Keratinocyte (primary cell): ENCODE data around the gene METTL1. TPM values are rescaled to one million over a fixed set of nuclear protein-coding genes. Genes with fewer than 3 reads are reported as not detected.

Source experiments
- DNase-seq: peaks from one replicate; pipeline ENCODE4 v3.0.0-alpha.2; 2011; ENCODE audit warnings: low read depth, missing footprints, low spot score
- FAIRE-seq: peaks from 2 replicates; lab custom pipeline; 2011; peaks lifted over from hg19 to GRCh38; lab: Jason Lieb, UNC
- H2AFZ ChIP-seq: 2 replicates; pipeline ENCODE4 v1.6.0; 2012; ENCODE audit warnings: low read length, control low read depth, inconsistent platforms; ENCODE audit not compliant: control insufficient read depth
- H3K27ac ChIP-seq: 2 replicates; pipeline ENCODE4 v1.5.1; 2011; ENCODE audit warnings: low read length; ENCODE audit not compliant: control insufficient read depth, insufficient read depth
- H3K27me3 ChIP-seq: 3 replicates; pipeline ENCODE4 v1.6.0; 2011; ENCODE audit warnings: low read length; ENCODE audit not compliant: control insufficient read depth, insufficient read depth; ENCODE audit errors: extremely low read depth
- H3K36me3 ChIP-seq, 2 experiments: 2 replicates in 1 of 2; 3 replicates in 1 of 2; pipeline ENCODE4 v1.5.1; 2011; ENCODE audit warnings: low read length in 2 of 2, mild to moderate bottlenecking in 1 of 2; ENCODE audit not compliant: control insufficient read depth in 2 of 2, insufficient read depth in 2 of 2; ENCODE audit errors: extremely low read depth in 1 of 2
- H3K4me1 ChIP-seq: 3 replicates; pipeline ENCODE4 v1.5.1; 2011; ENCODE audit warnings: low read length; ENCODE audit not compliant: control insufficient read depth, insufficient read depth; ENCODE audit errors: extremely low read depth
- H3K4me2 ChIP-seq: 3 replicates; pipeline ENCODE4 v1.6.0; 2011; ENCODE audit warnings: low read depth, low read length; ENCODE audit not compliant: control insufficient read depth, insufficient read depth; ENCODE audit errors: extremely low read depth
- H3K4me3 ChIP-seq, 3 experiments: fragments of 200-600 bp in 1 of 3; sonication (generic) in 1 of 3; 2 replicates in 2 of 3; 3 replicates in 1 of 3; pipeline ENCODE4 v1.5.1; 2011 to 2016; ENCODE audit warnings: low read length in 3 of 3, mild to moderate bottlenecking in 3 of 3, control low read depth in 2 of 3, inconsistent platforms in 1 of 3, low read depth in 1 of 3, mixed read lengths in 1 of 3, mixed run types in 1 of 3, moderate library complexity in 1 of 3; ENCODE audit not compliant: control insufficient read depth in 2 of 3, insufficient read depth in 2 of 3; ENCODE audit errors: extremely low read depth in 1 of 3
- H3K79me2 ChIP-seq: 2 replicates; pipeline ENCODE4 v1.6.0; 2012; ENCODE audit warnings: low read length; ENCODE audit not compliant: control insufficient read depth, insufficient read depth
- H3K9ac ChIP-seq: 3 replicates; pipeline ENCODE4 v1.6.0; 2011; ENCODE audit warnings: low read length; ENCODE audit not compliant: control insufficient read depth, insufficient read depth; ENCODE audit errors: extremely low read depth
- H3K9me1 ChIP-seq: 3 replicates; pipeline ENCODE4 v1.6.0; 2011; ENCODE audit warnings: low read length; ENCODE audit not compliant: control insufficient read depth, insufficient read depth; ENCODE audit errors: extremely low read depth
- H3K9me3 ChIP-seq: 2 replicates; pipeline ENCODE4 v1.5.1; 2012; ENCODE audit warnings: low read depth, low read length; ENCODE audit not compliant: control insufficient read depth
- H4K20me1 ChIP-seq: 3 replicates; pipeline ENCODE4 v1.6.0; 2011; ENCODE audit warnings: low read length; ENCODE audit not compliant: control insufficient read depth, insufficient read depth; ENCODE audit errors: extremely low read depth
- CTCF ChIP-seq, 3 experiments: IDR thresholded peaks in 1 of 3; conservative IDR thresholded peaks in 1 of 3; optimal IDR thresholded peaks in 1 of 3; 2 replicates in 2 of 3; 3 replicates in 1 of 3; pipeline versions ENCODE3 to v1.5.1; 2011; ENCODE audit warnings: low read length in 3 of 3, mild to moderate bottlenecking in 3 of 3, moderate library complexity in 2 of 3, control low read depth in 1 of 3, inconsistent platforms in 1 of 3; ENCODE audit not compliant: insufficient read depth in 2 of 3; ENCODE audit errors: extremely low read depth in 1 of 3
- EZH2 ChIP-seq: IDR thresholded peaks from one replicate; pipeline ENCODE4 v1.6.1; 2012; ENCODE audit warnings: inconsistent platforms, mild to moderate bottlenecking, low read length, moderate library complexity
- dilution Hi-C: fragments of 300-500 bp; cut with MboI; formaldehyde crosslinking; loops from one replicate; pipeline ENCODE4 v1.7.0; 2020; ENCODE audit warnings: low sequenced_read_pairs; ENCODE audit not compliant: extremely low pct_ligation_motif_present
- polyA plus RNA-seq, 5 experiments: library from polyadenylated mRNA; depleted of rRNA in 3 of 5; stranded (reverse) in 3 of 5; stranded (forward) in 1 of 5; unstranded in 1 of 5; fragments of >200 nt; gene quantifications; 1 replicate in 1 of 5; 2 replicates in 3 of 5; 3 replicates in 1 of 5; pipeline versions ENCODE4 v1.2.1 to v1.2.3, GENCODE V29; 2011 to 2012; ENCODE audit warnings: missing spikeins in 2 of 5, low read depth in 1 of 5, low replicate concordance in 1 of 5

Gene METTL1
- polyA plus RNA-seq, 1 donor (not counting 4 experiments of a cell fraction or from before 2014, with no cell fraction given): 24.5 TPM

GRCh38 chr12:57813971-57814772 is 42.3 kb upstream of the METTL1 start:
- Histone ChIP-seq H3K4me1 (peaks cover 9% of the 10 kb centered on the region), H3K79me2 (no peaks in the 10 kb centered on the region), H3K9me3 (no peaks in the 10 kb centered on the region), H3K4me3 (no peak overlapping the region), H3K9ac (no peak overlapping the region), H3K27me3 (no peaks in the 10 kb centered on the region), H3K4me2 (no peak overlapping the region), H3K36me3 (peaks cover 5 to 11% of the 10 kb centered on the region in 2 experiments), H3K27ac (no peak overlapping the region), H4K20me1 (no peaks in the 10 kb centered on the region), H2AFZ (no peak overlapping the region), H3K9me1 (no peaks in the 10 kb centered on the region)
- DNase-seq (no peak), FAIRE-seq (no peak)
- dilution Hi-C loops: no loop called here
- TF ChIP-seq EZH2 (no peak), CTCF (optimal IDR thresholded peaks at IDR 0.05 in 1 of 3, IDR thresholded peaks at IDR 0.05 in 1 of 3, conservative IDR thresholded peaks at IDR 0.05 in 1 of 3; ENCODE audit: extremely low read depth in 1 of 3, insufficient read depth in 2 of 3, low read length in 3 of 3) (no peak)

DNA sequence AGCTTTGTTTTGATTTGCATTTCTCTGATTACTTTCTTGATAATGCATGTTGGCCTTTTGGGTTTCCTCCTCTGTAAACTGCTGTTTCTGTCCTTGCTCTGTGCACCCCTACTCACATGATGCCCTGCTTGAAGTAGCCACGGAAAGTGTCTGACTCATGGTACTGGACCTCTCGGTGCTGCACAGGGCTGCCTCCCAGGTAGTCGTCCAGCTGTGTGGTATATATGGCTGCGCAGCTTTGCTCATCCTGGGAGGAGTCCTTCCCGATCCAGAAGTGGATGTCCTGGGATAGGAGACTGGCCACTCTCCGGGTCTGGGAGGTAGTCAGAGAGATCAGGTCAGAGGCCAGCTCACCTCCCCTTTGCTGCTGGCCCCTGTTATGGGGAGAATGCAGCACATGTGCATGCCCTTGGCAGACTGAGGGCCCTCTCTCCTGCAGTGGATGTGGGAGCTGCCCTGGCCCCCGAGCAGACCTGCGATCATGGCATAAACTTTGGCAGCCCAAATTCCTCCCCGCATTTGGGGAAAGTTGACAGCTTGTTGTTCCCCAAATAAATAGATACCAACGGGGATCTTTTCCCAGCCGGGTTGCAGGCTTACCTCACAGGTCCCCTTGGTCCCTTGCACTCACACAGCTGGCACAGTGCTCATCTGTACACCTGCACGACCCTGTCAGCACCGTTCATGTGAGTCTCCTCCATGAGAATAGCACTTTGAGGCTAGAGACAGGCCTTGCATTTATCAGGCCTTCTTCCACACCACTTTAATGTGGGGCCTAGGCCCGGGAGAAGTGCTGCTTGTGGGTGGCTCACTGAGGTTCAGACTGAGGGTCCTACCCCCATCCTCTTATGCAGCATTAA is 41.4 kb upstream of the METTL1 start:
- no peaks in the 10 kb centered on the region for H3K9me1 ChIP-seq
- H3K79me2 ChIP-seq: no peaks in the 10 kb centered on the region
- no peaks in the 10 kb centered on the region for H4K20me1 ChIP-seq
- peaks cover 9% of the 10 kb centered on the region for H3K4me1 ChIP-seq
- DNase-seq (no peak), FAIRE-seq (no peak)
- TF ChIP-seq CTCF (optimal IDR thresholded peaks at IDR 0.05 in 1 of 3, IDR thresholded peaks at IDR 0.05 in 1 of 3, conservative IDR thresholded peaks at IDR 0.05 in 1 of 3; ENCODE audit: extremely low read depth in 1 of 3, insufficient read depth in 2 of 3, low read length in 3 of 3) (no peak), EZH2 (no peak)
- no peaks in the 10 kb centered on the region for H3K9me3 ChIP-seq
- H3K9ac ChIP-seq: no peak overlapping the region
- no peak overlapping the region for H3K27ac ChIP-seq
- peaks cover 5 to 7% of the 10 kb centered on the region in 2 experiments for H3K36me3 ChIP-seq
- no peak overlapping the region for H2AFZ ChIP-seq
- H3K4me3 ChIP-seq: no peak overlapping the region
- H3K27me3 ChIP-seq: no peaks in the 10 kb centered on the region
- dilution Hi-C loops: no loop called here
- H3K4me2 ChIP-seq: no peak overlapping the region
